Ovary (tissue), 3 donors: ENCODE results near the gene RGS3.

Experiments used
- EP300 ChIP-seq: sonication (generic); formaldehyde crosslinking; IDR thresholded peaks from one replicate; pipeline ENCODE4 v1.6.1; 2017; ENCODE audit warnings: antibody characterized with exemption
- POLR2A ChIP-seq: fragments of 450-650 bp; IDR thresholded peaks from one replicate; pipeline ENCODE4 v1.6.1; 2017; ENCODE audit warnings: antibody characterized with exemption, mild to moderate bottlenecking, moderate library complexity
- TF ChIP-seq, protein P1 (sequence below), 3 donors: fragments of 450-650 bp in 2 of 3; fragments of 200-600 bp in 1 of 3; IDR thresholded peaks; one replicate each; pipeline versions ENCODE4 v1.5.1 to v1.8.0; 2016 to 2022; ENCODE audit warnings: antibody characterized with exemption in 3 of 3, mild to moderate bottlenecking in 1 of 3
- donor health status: DM: no; HTN: no; CAD: no.

DNA sequence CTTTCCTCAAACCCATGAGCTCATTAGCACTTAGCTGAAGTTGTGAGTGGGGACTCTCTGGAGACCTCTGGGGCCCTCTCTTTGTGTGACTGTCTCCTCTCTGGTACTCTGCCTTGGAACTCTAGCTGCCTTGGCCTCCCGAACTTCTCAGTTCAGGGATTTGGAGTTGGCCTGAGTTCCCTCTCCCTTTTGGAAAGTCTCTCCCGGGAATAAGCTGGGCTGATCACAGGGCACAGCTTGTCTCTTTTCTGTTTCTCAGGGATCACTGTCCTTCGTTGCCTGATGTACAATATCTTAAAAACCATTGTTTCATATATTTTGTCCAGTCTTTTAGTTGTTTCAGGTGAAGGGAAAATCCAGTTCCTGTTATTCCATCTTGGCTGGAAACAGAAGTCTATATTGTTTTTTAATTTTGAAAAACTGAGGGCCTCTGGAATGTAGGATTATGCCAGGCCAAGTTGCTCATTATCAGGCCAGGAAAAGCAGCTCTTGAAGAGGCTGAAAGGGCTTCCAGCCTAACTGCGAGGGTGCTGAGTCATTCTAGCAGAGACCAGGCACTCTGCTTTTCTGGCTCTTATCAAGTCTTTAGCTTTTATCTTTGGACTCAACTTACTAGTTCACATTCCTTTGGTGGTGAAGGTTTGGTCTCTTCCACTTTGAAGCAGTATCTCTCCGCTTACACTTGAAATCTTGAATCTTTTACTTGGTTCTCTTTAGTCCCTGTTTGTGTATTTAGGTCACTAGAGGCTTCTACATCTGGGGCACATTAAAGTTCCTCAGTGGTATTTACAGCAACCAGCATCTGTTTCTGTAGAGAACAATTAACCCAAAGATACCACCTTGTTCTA is 8.4 kb upstream of the RGS3 start:
- TF ChIP-seq, protein P1, sequence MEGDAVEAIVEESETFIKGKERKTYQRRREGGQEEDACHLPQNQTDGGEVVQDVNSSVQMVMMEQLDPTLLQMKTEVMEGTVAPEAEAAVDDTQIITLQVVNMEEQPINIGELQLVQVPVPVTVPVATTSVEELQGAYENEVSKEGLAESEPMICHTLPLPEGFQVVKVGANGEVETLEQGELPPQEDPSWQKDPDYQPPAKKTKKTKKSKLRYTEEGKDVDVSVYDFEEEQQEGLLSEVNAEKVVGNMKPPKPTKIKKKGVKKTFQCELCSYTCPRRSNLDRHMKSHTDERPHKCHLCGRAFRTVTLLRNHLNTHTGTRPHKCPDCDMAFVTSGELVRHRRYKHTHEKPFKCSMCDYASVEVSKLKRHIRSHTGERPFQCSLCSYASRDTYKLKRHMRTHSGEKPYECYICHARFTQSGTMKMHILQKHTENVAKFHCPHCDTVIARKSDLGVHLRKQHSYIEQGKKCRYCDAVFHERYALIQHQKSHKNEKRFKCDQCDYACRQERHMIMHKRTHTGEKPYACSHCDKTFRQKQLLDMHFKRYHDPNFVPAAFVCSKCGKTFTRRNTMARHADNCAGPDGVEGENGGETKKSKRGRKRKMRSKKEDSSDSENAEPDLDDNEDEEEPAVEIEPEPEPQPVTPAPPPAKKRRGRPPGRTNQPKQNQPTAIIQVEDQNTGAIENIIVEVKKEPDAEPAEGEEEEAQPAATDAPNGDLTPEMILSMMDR (IDR thresholded peaks at IDR 0.05) = no peak
- TF ChIP-seq EP300 (no peak), POLR2A (no peak)
